AG09309 (cell line): Measurements from ENCODE around the gene PPFIBP2.

Source experiments
- DNase-seq: peaks from one replicate; pipeline ENCODE4 v3.0.0-alpha.2; 2010; ENCODE audit warnings: low read depth
- H3K4me3 ChIP-seq: 2 replicates; pipeline ENCODE4 v1.5.1; 2011; ENCODE audit warnings: mild to moderate bottlenecking, low read depth, low read length, moderate library complexity; ENCODE audit not compliant: control insufficient read depth
- TF ChIP-seq, protein P1 (sequence below): IDR thresholded peaks from 2 replicates; pipeline ENCODE4 v1.5.1; 2011; ENCODE audit warnings: mild to moderate bottlenecking, low read depth, low read length, inconsistent platforms; ENCODE audit not compliant: insufficient read depth, control insufficient read depth; ENCODE audit errors: missing control alignments

Gene PPFIBP2

DNA sequence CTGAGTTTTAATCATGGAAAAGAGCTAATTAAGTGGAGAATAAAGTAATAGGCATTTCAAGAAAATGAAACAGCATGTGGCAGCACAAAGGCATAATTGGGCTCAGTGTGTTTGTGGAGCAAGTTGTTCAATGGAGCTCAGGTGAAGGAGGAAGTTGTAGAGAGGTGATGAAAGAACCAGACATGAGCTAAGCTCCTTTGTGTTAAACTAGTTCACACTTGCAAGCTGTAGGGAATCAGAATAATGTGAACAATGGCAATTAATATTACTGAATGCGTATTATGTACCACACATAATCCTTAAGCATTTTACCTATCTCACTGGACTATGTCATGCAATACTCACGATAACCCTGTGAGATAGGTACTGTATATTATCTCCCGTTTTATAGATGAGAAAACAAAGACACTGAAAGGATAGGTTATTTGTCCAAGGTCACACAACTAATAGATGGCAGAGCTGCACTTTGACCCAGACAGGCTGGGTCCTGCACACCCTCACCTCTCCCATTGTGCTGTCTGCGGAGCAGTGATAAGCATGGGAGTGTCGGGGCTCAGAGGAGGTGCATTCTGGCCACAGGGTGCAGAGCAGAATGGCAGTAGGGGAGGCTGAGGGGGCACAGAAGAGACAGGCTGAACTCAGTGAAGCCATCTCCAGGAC lies 19.6 kb upstream of the PPFIBP2 start:
- TF ChIP-seq, protein P1, sequence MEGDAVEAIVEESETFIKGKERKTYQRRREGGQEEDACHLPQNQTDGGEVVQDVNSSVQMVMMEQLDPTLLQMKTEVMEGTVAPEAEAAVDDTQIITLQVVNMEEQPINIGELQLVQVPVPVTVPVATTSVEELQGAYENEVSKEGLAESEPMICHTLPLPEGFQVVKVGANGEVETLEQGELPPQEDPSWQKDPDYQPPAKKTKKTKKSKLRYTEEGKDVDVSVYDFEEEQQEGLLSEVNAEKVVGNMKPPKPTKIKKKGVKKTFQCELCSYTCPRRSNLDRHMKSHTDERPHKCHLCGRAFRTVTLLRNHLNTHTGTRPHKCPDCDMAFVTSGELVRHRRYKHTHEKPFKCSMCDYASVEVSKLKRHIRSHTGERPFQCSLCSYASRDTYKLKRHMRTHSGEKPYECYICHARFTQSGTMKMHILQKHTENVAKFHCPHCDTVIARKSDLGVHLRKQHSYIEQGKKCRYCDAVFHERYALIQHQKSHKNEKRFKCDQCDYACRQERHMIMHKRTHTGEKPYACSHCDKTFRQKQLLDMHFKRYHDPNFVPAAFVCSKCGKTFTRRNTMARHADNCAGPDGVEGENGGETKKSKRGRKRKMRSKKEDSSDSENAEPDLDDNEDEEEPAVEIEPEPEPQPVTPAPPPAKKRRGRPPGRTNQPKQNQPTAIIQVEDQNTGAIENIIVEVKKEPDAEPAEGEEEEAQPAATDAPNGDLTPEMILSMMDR: no peak
- DNase-seq: no peak

DNA sequence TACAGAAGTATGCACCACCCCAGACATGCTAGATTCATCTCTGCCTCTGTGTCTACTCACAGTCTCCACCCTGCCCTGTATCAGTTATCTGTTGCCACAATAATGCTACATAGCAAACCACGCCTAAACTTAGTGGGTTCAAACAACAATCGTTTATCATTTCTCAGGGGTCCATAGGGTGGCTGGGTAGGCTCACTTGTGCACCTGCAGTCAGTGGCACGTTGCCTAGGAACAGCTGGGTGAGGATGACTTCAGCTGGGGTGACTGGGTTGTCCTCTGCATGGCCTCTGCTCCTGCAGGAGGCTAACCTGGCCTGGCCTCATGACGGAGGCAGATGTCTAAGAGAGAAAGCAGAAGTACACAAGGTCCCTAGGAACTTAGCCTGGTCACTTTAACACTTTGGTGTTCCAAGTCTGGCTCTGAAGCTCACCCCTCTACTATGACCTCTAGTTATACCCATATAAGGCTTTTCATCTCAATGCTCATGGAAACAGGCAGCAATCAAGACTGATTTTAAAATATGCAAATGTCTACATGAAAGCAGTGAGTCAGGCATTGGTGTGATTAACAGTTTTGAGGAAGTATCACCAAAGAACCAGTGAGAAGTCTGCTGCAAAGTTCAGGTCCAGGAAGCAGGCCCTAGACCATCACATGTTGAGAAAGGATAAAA lies 17.8 kb upstream of the PPFIBP2 start:
- H3K4me3 ChIP-seq: no peak overlapping the region
- DNase-seq: no peak
- TF ChIP-seq, protein P1: no peak

More for the DNA sequence above, 19.6 kb upstream of the PPFIBP2 start:
- H3K4me3 ChIP-seq: no peak overlapping the region

DNA sequence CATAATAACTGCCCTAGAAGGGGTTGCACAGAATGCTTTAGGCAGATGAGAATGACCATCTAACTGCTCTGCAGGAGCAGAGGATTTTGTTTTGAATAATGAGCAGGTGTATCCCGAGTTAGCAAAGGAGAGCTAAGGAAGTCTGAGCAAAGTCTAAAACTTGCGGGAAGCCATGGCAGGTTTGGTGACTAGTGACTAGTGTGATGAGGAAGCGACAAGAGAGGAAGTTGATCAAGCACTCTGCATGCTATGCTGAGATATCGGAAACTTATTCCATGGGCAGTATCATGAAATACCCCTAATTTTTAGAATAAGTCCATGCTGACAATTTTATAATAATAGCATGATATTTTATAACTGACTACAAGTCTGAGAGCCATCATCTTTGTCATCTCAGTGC lies 15.6 kb upstream of the PPFIBP2 start:
- DNase-seq: no peak
- no peak overlapping the region for H3K4me3 ChIP-seq
- TF ChIP-seq, protein P1: no peak

DNA sequence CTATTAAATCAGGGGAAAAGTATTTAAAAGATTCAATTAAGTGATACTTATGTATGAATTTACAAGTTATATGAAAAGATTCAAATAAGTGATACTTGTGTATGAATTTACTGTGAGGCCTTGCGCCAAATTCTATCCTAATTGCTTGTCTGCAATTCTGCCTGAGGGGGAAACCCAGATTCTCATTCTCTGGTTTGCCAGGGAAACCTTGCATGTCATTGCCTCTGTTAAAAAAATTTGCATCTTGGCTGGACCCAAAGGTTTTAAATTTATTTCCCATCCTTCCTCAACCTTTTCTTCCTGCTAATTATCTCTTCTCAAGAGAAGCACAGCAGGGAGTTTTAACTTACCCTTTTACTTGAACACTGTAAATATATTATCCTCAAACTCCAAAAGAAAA lies 14.7 kb upstream of the PPFIBP2 start:
- no peak for DNase-seq
- TF ChIP-seq, protein P1: no peak
- H3K4me3 ChIP-seq: no peak overlapping the region

DNA sequence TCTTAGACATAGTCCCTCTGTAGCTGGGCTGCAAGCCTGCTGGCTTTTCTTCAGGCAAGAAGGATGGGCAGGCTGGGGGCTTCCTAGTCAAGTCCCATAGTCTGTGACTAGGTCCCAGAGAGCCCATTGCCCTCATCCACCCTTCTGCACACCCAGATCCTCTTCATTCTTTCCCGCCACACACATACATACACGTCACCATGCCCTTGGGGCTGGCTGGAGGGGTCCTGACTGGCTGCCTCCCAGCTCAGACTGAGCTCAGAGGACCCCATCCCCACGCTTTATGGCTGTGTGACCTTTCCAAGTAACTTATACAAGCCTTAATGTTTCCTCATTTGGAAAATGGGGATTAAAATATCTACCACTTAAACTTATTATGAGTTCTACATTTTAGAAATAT lies 13.5 kb upstream of the PPFIBP2 start:
- DNase-seq: no peak
- TF ChIP-seq, protein P1: no peak
- no peak overlapping the region for H3K4me3 ChIP-seq

DNA sequence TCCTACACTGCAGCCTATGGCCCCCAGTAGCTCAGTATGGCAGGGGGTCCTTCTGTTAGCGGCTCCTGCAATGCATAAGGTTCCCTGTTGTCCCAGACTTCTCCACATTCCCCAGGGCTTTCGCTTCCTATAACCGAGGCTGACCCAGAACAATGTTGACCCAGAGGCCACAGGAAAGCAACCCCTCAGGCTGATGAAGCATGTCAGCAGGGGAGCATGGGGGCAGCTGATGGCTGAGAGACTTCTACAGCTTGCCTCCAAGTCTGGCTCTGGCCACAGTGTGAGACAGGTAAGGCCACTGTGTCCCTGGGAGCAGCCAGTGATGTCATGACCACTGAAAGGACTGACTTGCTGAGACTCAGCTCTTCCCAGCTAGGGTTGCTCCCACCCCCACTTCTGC lies 12.5 kb upstream of the PPFIBP2 start:
- TF ChIP-seq, protein P1: no peak
- no peak for DNase-seq
- no peak overlapping the region for H3K4me3 ChIP-seq
